Spleen (tissue), 11 donors: ENCODE results near the gene LTBP2. TPM values are rescaled to one million over a fixed set of nuclear protein-coding genes. Genes with fewer than 3 reads are reported as not detected.
A peak's percentile ranks its signal among the peaks of the same experiment; 100 is the strongest.

Experiments used
- DNase-seq: peaks from one replicate; pipeline ENCODE4 v3.0.0-alpha.2; 2020
- H3K27ac ChIP-seq, 8 donors: fragments of 200-600 bp; sonication (generic) in 7 of 8; 1 replicate in 4 of 8; 2 replicates in 4 of 8; pipeline versions ENCODE4 v1.5.0 to v1.8.0; 2016 to 2021; ENCODE audit warnings: inconsistent platforms in 4 of 8, mild to moderate bottlenecking in 4 of 8, moderate library complexity in 1 of 8
- H3K27me3 ChIP-seq, 7 donors: fragments of 200-600 bp; sonication (generic) in 6 of 7; replicated peaks in 1 of 7; 1 replicate in 4 of 7; 2 replicates in 3 of 7; pipeline versions ENCODE4 v1.5.0 to v1.8.0; 2016 to 2021; ENCODE audit warnings: inconsistent platforms in 3 of 7, mild to moderate bottlenecking in 1 of 7
- H3K36me3 ChIP-seq, 6 donors: fragments of 200-600 bp; sonication (generic) in 5 of 6; 1 replicate in 4 of 6; 2 replicates in 2 of 6; pipeline versions ENCODE4 v1.5.0 to v1.8.0; 2016 to 2021; ENCODE audit warnings: inconsistent platforms in 2 of 6
- H3K4me1 ChIP-seq, 6 donors: fragments of 200-600 bp; sonication (generic) in 5 of 6; 1 replicate in 3 of 6; 2 replicates in 3 of 6; pipeline versions ENCODE4 v1.5.0 to v1.8.0; 2016 to 2021; ENCODE audit warnings: inconsistent platforms in 3 of 6
- H3K4me3 ChIP-seq, 8 donors: fragments of 200-600 bp; sonication (generic) in 7 of 8; 1 replicate in 4 of 8; 2 replicates in 4 of 8; pipeline versions ENCODE4 v1.5.0 to v1.8.0; 2016 to 2021; ENCODE audit warnings: inconsistent platforms in 4 of 8, mild to moderate bottlenecking in 4 of 8, moderate library complexity in 2 of 8
- H3K9me3 ChIP-seq, 8 donors: fragments of 200-600 bp; sonication (generic) in 7 of 8; 1 replicate in 4 of 8; 2 replicates in 4 of 8; pipeline versions ENCODE4 v1.5.0 to v1.8.0; 2016 to 2021; ENCODE audit warnings: inconsistent platforms in 4 of 8
- POLR2A ChIP-seq, 3 donors: fragments of 450-650 bp; IDR thresholded peaks; one replicate each; pipeline ENCODE4 v1.5.1; 2017; ENCODE audit warnings: antibody characterized with exemption in 3 of 3, mild to moderate bottlenecking in 1 of 3
- POLR2AphosphoS5 ChIP-seq, 3 donors: sonication (generic); formaldehyde crosslinking; IDR thresholded peaks; one replicate each; pipeline ENCODE4 v1.5.1; 2017; ENCODE audit warnings: antibody characterized with exemption in 3 of 3
- WGBS, 5 donors: extraction: QIAGEN DNeasy Blood & Tissue Kit in 3 of 5; methylation state at CpG; one replicate each; pipeline versions ENCODE4 v1.1.5 to v1.1.7; 2013 to 2018; 5-methylcytosine and 5-hydroxymethylcytosine counted together
- intact Hi-C: fragments of 100-400 bp; cut with DNase I; formaldehyde crosslinking; loops from one replicate; pipeline ENCODE4 v1.15.0; 2023; ENCODE audit warnings: low total_unique reads
- polyA plus RNA-seq, 3 donors: library from polyadenylated mRNA; stranded (reverse); fragments of 200-250 nt; gene quantifications; one replicate each; pipeline ENCODE4 v1.2.1, GENCODE V29; 2013
- total RNA-seq, 7 donors: library from RNA; depleted of rRNA in 3 of 7; stranded (reverse); fragments of >200 nt in 3 of 7; fragmentation: NEBNext Ultra II Directional in 4 of 7; extraction: Animal tissue kit (Norgen Biotek cat#: 25700) in 4 of 7; gene quantifications; one replicate each; pipeline versions ENCODE4 v1.1.0 to v1.2.1, GENCODE V29; 2016 to 2021
- TF ChIP-seq, protein P1 (sequence below), 11 experiments: fragments of 200-600 bp in 7 of 11; fragments of 450-650 bp in 4 of 11; sonication (generic) in 4 of 11; IDR thresholded peaks in 8 of 11; conservative IDR thresholded peaks in 3 of 11; 1 replicate in 7 of 11; 2 replicates in 4 of 11; pipeline versions ENCODE4 v1.4.0 to v1.8.0; 2016 to 2021; ENCODE audit warnings: antibody characterized with exemption in 11 of 11, inconsistent platforms in 4 of 11, mild to moderate bottlenecking in 1 of 11
- donor health status: healthy with polysubstance abuse.
- donor health status: DM: no; HTN: no; CAD: no; lungs with moderate emphysema.
- donor health status: DM: no; HTN: no; CAD: no.
- donor health status: Bipolar disorder and iron deficiency.
- donor health status: healthy.
- donor health status: DM: no; HTN: no; CAD: no.
- donor health status: DM: yes; HTN: yes; CAD: no.

LTBP2 gene
- total and polyA plus RNA-seq, 10 donors: 3.4 to 10.7 (median 5.6) TPM

DNA sequence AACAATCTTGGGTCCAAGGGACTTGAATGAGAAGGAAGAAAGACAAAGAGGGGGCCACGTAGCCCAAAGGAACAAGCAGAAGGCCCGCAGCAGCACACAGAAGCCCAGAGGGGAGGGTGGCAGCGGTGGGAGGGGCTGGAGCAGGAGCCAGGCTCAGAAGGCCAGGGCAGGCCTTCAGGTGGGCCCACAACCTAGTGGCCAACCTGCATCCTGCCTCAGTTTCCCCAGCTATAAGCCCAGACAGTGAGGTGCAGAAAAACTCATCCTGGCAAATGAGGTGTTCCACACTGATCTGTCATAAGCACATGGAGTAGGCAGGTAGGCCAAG lies 34.1 kb downstream of the LTBP2 start:
- Histone ChIP-seq H3K27me3 (no peaks in the 10 kb centered on the region), H3K9me3 (no peaks in the 10 kb centered on the region), H3K27ac (no peak overlapping the region), H3K4me3 (no peak overlapping the region), H3K4me1 (peaks cover 6 to 40% (median 15%) of the 10 kb centered on the region in 6 donors), H3K36me3 (no peaks in the 10 kb centered on the region)
- DNase-seq: peak; percentile 39
- WGBS, 5 donors: 89 to 97% (median 92%) methylated on average over 3 of the region's 3 CpGs
- TF ChIP-seq POLR2A (IDR thresholded peaks at IDR 0.05): no peak
- TF ChIP-seq, protein P1, sequence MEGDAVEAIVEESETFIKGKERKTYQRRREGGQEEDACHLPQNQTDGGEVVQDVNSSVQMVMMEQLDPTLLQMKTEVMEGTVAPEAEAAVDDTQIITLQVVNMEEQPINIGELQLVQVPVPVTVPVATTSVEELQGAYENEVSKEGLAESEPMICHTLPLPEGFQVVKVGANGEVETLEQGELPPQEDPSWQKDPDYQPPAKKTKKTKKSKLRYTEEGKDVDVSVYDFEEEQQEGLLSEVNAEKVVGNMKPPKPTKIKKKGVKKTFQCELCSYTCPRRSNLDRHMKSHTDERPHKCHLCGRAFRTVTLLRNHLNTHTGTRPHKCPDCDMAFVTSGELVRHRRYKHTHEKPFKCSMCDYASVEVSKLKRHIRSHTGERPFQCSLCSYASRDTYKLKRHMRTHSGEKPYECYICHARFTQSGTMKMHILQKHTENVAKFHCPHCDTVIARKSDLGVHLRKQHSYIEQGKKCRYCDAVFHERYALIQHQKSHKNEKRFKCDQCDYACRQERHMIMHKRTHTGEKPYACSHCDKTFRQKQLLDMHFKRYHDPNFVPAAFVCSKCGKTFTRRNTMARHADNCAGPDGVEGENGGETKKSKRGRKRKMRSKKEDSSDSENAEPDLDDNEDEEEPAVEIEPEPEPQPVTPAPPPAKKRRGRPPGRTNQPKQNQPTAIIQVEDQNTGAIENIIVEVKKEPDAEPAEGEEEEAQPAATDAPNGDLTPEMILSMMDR (IDR thresholded peaks at IDR 0.05 in 8 of 11, conservative IDR thresholded peaks at IDR 0.05 in 3 of 11): no peak
- no peak for TF ChIP-seq POLR2AphosphoS5 (IDR thresholded peaks at IDR 0.05)
- intact Hi-C loops: no loop called here

DNA sequence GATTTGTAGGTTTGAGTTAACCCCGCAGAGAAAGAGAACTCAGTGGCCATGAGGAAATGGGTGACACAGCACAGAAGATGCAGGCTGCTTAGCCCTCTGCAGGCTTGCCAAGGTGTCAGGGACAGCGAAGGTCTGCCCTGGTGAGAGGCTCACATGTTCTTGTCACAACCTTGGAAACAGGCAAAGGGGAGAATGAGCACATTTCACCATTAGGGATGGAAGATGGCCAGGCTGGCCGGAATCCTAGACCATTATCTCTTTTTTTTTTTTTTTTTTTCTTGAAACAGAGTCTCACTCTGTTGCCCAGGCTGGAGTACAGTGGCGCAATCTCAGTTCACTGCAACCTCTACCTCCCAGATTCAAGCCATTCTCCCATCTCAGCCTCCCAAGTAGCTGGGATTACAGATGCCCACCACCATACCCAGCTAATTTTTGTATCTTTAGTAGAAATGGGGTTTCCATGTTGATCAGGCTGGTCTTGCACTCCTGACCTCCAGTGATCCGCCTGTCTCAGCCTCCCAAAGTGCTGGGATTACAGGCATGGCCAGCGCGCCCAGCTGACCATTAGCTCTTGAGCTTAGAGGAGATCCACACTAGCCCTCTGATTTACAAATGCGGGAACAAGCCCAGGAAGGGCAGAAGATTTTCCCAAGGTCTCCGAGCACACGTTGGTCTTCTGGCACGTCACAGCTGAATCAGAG lies 34.6 kb downstream of the LTBP2 start:
- Histone ChIP-seq H3K9me3 (no peaks in the 10 kb centered on the region), H3K36me3 (no peaks in the 10 kb centered on the region), H3K4me1 (peaks cover 6 to 45% (median 19%) of the 10 kb centered on the region in 6 donors), H3K27me3 (peaks cover 0 to 4% (median 0%) of the 10 kb centered on the region in 7 donors), H3K4me3 (no peak overlapping the region), H3K27ac (peak overlapping the region in 4 of 8 donors; percentile 8 to 42 (median 18))
- 76 to 84% (median 83%) methylated on average over 11 of the region's 11 CpGs for WGBS, 5 donors
- peak; percentile 49 for DNase-seq
- TF ChIP-seq POLR2A (IDR thresholded peaks at IDR 0.05) (no peak), POLR2AphosphoS5 (IDR thresholded peaks at IDR 0.05) (no peak)
- TF ChIP-seq, protein P1 (IDR thresholded peaks at IDR 0.05 in 8 of 11, conservative IDR thresholded peaks at IDR 0.05 in 3 of 11): no peak
- intact Hi-C loops: no loop called here

DNA sequence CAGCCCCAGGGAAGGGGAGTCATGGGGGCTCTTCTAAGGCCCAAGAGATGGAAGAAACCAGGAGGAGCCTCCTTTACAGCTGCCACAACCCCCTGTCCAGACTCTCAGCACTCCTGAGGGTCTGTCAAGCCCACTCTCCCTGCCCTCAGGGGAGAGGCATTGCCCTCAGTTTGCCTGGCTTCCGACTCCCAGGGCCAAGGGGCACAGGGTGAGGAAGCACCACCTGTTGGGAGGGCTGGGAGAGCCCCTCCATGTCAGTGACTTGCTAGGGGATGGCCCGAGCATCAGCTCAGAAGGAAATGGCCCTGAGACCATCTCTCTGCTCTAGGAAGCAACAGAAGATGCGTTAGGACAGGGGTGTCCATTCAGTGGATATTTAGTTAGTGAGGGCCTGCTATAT lies 36.1 kb downstream of the LTBP2 start:
- H3K27ac ChIP-seq: no peak overlapping the region
- intact Hi-C loops: no loop called here
- DNase-seq: peak; percentile 50

DNA sequence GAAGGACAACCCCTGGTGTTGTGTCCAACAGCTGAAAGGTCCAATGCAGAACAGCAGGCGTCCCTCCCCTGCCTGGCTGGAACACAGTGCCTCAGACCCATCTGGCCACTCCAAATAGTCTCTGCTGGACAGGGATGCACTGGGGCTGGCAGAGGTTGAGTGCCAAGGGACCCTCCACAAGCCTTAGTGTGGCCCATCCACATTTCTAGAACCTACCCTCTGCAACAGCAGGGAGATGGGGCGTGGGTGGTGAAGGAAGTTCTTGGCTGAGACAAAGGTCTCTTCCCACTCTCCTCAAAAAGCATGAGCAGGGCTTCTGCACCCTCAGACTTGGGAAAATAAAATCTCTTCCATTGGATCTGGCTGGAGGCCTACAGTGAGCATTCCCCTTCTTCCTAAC lies 36.5 kb downstream of the LTBP2 start:
- no peak for TF ChIP-seq POLR2AphosphoS5 (IDR thresholded peaks at IDR 0.05)
- TF ChIP-seq, protein P1 (IDR thresholded peaks at IDR 0.05 in 8 of 11, conservative IDR thresholded peaks at IDR 0.05 in 3 of 11): no peak
- no peak for TF ChIP-seq POLR2A (IDR thresholded peaks at IDR 0.05)
- Histone ChIP-seq H3K36me3 (no peaks in the 10 kb centered on the region), H3K9me3 (no peaks in the 10 kb centered on the region), H3K27ac (no peak overlapping the region), H3K4me1 (peaks cover 6 to 58% (median 32%) of the 10 kb centered on the region in 6 donors), H3K27me3 (peaks cover 0 to 18% (median 0%) of the 10 kb centered on the region in 7 donors), H3K4me3 (no peak overlapping the region)
- WGBS, 5 donors: 69 to 100% (median 93%) methylated on average over 1 to 2 of the region's 2 CpGs
- peak; percentile 44 for DNase-seq
- intact Hi-C loops: no loop called here

More for the DNA sequence above, 36.1 kb downstream of the LTBP2 start:
- no peaks in the 10 kb centered on the region for H3K9me3 ChIP-seq
- peaks cover 0 to 14% (median 0%) of the 10 kb centered on the region in 7 donors for H3K27me3 ChIP-seq
- 88 to 93% (median 91%) methylated on average over 3 of the region's 3 CpGs for WGBS, 5 donors
- no peak for TF ChIP-seq POLR2AphosphoS5 (IDR thresholded peaks at IDR 0.05)
- TF ChIP-seq, protein P1 (IDR thresholded peaks at IDR 0.05 in 8 of 11, conservative IDR thresholded peaks at IDR 0.05 in 3 of 11): no peak
- H3K4me3 ChIP-seq: no peak overlapping the region
- H3K4me1 ChIP-seq: peaks cover 6 to 58% (median 32%) of the 10 kb centered on the region in 6 donors
- no peaks in the 10 kb centered on the region for H3K36me3 ChIP-seq
